Choroid plexus epithelial cell (primary cell): ENCODE results near the gene ASTN2.
A peak's percentile ranks its signal among the peaks of the same experiment; 100 is the strongest.

ENCODE experiments used
- DNase-seq: peaks from one replicate; pipeline ENCODE4 v3.0.0-alpha.2; 2010; ENCODE audit warnings: low read depth
- H3K4me3 ChIP-seq: 2 replicates; pipeline ENCODE4 v1.5.1; 2011; ENCODE audit warnings: low read depth, mild to moderate bottlenecking, control low read depth, low read length, moderate library complexity
- TF ChIP-seq, protein P1 (sequence below): conservative IDR thresholded peaks from 2 replicates; pipeline ENCODE4 v1.5.1; 2011; ENCODE audit warnings: low read depth, mild to moderate bottlenecking, control low read depth, inconsistent platforms, low read length, moderate library complexity

Gene ASTN2

DNA sequence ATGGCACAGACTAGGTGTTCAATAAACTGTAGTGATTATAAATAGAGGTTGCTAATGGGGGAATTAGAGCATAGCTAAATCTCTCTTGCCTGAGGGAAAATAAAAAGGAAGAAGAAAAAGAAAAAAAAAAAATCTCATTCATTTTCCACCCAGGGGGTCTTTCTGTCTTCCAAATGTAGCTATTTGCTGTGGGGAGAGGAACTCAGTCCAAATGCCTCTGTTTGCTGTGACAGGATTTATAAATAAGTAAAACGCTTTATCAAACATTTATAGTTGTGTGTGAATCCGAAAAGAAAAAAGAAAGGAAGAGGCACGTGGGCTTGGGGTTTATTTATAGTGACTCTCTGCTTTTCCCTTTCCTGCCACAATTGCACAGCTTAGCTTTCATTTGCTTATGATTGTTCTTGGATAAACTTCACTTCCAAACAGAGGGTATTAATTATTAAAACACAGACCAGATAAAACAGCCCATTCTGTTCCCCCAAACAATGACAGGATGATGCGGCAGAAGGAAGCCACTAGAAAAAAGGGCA lies 245.7 kb downstream of the ASTN2 start:
- TF ChIP-seq, protein P1, sequence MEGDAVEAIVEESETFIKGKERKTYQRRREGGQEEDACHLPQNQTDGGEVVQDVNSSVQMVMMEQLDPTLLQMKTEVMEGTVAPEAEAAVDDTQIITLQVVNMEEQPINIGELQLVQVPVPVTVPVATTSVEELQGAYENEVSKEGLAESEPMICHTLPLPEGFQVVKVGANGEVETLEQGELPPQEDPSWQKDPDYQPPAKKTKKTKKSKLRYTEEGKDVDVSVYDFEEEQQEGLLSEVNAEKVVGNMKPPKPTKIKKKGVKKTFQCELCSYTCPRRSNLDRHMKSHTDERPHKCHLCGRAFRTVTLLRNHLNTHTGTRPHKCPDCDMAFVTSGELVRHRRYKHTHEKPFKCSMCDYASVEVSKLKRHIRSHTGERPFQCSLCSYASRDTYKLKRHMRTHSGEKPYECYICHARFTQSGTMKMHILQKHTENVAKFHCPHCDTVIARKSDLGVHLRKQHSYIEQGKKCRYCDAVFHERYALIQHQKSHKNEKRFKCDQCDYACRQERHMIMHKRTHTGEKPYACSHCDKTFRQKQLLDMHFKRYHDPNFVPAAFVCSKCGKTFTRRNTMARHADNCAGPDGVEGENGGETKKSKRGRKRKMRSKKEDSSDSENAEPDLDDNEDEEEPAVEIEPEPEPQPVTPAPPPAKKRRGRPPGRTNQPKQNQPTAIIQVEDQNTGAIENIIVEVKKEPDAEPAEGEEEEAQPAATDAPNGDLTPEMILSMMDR = no peak
- DNase-seq = no peak
- H3K4me3 ChIP-seq = no peak overlapping the region

DNA sequence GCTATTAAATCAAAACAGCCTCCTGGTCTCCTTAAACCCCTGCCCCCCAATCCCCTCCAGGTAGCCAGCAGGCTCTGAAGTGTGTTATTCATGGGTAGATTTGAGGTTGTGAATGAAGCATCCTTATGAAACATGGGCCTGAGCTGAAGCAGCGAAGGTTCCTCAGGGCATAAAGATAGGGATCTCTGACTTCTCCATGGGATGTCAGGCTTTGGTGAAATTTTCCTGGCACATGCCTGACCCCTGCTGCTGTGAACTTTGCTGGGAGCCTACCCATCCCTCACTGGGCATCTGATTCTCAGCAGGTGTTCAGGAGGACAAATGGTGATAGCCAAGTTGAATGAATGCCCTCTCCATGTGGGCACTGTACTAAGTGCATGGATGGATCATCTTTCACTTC lies 250.3 kb downstream of the ASTN2 start:
- TF ChIP-seq, protein P1 = no peak
- H3K4me3 ChIP-seq = no peak overlapping the region
- DNase-seq = no peak

DNA sequence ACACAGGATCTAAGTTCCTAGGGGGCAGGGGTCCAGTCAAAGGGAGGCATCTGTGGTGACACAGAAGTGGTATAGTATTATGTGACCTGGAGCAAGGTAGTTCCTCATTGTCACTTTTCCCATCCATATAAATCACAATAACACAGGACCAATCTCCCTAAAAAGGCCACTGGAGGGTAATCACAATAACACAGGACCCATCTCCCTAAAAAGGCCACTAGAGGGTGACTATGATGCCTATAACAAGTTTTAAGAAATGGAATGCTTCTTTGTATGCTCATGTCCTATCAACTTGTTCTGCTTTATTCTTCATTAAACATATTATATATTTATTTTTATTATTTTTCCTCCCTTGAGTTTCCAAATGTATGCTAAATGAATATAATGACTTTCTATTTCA lies 254.6 kb downstream of the ASTN2 start:
- peak; percentile 8 for DNase-seq

DNA sequence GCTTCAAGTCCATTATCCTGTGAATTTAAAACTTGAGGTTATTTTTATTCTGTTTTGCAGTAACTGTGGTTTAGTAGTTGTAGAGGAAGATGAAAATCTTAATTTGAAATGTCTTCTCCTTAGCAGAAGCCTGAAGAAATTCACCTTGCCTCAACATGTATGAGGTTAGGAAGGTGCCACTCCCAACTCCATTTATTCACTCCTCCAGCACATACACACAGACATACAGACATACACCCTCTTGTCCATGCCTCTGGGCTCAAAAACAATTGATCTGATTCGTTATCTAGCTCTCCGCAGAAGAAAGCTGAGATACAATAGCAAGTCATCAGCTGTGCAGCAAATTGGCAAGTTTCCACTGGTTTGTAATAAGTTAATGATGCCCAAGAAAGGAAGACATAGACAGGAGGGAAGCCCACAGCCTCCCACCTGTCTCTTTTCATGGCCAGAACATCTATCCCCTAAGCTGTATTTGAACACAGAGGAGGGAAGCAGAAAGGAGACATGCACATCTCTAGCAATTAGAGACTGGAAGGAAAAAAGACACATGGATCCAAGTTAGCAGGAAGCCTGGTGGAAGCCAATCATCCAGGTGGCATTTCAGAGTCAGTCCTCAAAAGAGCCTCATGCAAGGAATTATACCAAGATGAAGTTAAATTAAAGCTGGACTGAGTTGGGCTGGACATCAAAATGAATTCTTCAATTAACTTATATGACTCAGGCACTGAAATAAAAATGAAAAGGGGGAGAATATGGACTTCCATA lies 257.9 kb downstream of the ASTN2 start:
- TF ChIP-seq, protein P1 = no peak
- no peak overlapping the region for H3K4me3 ChIP-seq
- no peak for DNase-seq

More for the DNA sequence above, 254.6 kb downstream of the ASTN2 start:
- TF ChIP-seq, protein P1 = no peak
- no peak overlapping the region for H3K4me3 ChIP-seq

DNA sequence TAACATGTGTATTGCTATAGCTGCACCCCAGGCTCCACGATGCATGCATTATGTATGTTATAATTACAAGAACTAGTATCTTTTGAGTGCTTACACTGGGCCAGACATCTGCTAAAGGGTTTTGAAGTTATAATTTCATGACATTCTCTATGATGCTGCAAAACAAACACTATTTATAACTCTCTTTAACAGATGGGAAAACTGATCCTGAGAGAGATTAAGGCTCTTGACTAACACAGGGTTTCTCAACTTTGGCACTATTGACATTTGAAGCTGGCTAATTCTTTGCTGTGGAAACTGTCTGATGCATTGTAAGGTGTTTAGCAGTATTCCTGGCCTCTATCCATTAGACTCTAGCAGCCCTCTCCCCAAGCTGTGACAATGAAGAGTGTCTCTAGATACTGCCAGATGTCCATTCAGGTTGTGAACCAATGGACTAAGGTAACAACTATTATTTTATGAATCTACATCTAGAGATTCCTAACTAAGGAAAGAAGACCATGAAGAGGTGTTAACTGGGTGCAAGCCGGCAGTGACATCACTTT lies 258.6 kb downstream of the ASTN2 start:
- no peak overlapping the region for H3K4me3 ChIP-seq
- DNase-seq = no peak
- TF ChIP-seq, protein P1 = no peak

DNA sequence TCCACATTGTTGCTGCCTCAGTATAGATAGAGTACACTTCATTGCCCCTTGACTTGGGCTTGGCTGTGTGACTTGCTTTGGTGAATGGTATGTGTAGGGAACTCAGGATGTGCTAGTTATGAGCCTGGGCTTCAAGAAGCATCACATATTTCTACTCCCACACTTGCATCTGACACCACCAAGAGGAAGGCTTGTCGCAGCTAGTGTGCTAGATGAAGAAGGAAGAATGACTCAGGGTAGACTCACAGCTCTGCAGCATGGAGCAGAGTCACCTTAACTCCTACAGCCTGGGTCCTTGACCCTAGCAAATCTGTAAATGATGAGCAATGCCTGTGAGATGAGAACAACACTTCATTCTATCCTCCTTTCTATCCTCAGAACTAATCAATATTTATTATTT lies 261.8 kb downstream of the ASTN2 start:
- peak; percentile 25 for DNase-seq
- H3K4me3 ChIP-seq = no peak overlapping the region
- TF ChIP-seq, protein P1 = no peak

DNA sequence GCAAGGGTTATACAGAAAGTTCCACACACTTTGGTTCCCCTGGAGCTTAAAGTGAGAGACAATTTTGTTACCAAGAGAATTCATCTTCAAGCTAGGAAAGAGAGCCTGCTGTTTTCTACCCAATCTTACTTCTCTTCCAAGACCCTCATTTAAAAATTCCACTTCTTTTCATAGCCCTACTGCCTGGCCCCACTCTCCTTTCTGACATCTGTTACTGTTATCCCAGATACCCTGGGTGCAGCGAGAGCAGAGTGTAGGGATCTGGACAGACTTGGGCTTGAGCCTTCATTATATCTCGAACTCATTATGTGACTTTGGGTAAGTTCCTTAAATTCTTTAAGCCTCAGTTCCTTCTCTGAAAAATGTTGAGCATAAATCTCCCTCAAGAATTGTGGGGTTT lies 263.1 kb downstream of the ASTN2 start:
- H3K4me3 ChIP-seq = no peak overlapping the region
- DNase-seq = no peak
- TF ChIP-seq, protein P1 = no peak
